COLO829 (cell line): ENCODE measurements around the gene GRK4.
A peak's percentile ranks its signal among the peaks of the same experiment; 100 is the strongest.

Experiments used
- DNase-seq: peaks from one replicate; pipeline ENCODE4 v3.0.0; 2012; ENCODE audit warnings: low spot score

GRK4 gene

DNA sequence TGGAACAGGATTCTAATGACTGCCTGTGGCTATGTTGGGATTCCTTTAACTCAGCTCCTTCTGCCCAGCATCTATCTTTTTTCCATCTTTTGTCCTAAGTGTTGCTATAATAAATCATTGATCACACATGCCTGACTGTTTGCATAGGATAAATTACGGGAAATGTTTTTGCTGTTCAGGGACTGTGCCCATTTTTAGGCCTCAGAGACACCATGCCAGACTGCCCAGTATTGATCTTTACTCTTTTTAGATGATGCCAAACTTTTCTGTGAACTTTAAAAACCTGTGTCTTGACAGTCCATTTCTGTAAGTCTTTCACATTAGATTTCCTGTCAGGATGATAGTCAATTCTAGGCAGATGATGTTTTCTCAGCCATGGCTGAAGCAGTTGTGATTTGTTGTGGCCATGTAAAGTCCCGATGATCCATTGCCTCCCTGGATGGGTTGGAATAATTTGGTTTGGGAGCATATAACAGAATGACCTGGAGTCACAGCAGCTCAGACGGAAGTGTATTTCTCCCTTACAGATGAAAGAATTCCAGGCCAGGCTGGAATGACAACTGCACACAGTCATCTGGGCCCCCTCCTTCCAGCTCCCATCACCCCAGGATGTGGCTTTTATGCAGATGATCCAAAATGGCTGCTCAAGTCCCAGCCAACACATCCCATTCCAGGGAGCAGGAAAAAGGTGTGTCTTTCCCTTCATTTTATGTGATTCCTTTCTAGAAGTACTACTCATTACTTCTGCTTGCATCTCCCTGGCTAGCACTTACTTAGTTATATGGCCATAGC lies 107.5 kb downstream of the GRK4 start:
- DNase-seq, result no peak

DNA sequence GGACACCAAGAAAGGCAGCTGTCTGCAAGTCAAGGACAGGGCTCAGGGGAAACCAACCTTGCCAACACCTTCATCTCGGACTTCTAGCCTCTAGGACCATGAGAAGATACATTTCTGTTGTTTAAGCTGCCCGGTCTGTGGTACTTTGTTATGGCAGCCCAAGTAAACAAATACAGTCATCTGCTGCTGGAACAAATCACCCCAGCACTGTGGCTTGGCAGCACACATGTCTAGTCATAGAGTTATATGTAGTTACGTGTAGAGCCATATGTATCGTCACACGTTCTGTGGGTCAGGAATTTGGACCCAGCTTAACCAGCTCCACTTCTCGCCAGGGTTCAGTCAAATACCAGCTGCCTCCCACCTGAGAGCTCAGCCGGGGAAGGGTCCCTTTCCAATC lies 108.4 kb downstream of the GRK4 start:
- DNase-seq, result no peak

DNA sequence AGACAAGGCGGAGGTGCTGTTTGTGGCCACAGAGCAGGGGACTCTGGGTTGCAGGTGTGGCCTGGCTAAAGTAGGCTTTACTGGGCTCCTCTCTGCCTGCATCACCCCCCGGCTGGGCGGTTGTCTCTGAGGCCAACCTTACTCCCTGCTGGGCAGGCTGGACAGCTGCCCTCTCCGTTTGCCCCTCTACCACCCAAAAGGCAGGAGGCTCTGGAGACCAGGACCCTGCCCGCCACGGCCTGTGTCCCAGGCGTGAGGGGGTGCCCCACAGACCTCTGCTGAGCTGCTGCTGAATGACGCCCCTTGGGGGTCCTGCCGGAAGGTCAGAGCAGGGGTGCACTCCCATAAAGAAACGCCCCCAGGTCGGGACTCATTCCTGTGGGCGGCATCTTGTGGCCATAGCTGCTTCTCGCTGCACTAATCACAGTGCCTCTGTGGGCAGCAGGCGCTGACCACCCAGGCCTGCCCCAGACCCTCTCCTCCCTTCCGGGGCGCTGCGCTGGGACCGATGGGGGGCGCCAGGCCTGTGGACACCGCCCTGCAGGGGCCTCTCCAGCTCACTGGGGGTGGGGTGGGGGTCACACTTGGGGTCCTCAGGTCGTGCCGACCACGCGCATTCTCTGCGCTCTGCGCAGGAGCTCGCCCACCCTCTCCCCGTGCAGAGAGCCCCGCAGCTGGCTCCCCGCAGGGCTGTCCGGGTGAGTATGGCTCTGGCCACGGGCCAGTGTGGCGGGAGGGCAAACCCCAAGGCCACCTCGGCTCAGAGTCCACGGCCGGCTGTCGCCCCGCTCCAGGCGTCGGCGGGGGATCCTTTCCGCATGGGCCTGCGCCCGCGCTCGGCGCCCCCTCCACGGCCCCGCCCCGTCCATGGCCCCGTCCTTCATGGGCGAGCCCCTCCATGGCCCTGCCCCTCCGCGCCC lies 110.0 kb downstream of the GRK4 start:
- DNase-seq, result no peak

DNA sequence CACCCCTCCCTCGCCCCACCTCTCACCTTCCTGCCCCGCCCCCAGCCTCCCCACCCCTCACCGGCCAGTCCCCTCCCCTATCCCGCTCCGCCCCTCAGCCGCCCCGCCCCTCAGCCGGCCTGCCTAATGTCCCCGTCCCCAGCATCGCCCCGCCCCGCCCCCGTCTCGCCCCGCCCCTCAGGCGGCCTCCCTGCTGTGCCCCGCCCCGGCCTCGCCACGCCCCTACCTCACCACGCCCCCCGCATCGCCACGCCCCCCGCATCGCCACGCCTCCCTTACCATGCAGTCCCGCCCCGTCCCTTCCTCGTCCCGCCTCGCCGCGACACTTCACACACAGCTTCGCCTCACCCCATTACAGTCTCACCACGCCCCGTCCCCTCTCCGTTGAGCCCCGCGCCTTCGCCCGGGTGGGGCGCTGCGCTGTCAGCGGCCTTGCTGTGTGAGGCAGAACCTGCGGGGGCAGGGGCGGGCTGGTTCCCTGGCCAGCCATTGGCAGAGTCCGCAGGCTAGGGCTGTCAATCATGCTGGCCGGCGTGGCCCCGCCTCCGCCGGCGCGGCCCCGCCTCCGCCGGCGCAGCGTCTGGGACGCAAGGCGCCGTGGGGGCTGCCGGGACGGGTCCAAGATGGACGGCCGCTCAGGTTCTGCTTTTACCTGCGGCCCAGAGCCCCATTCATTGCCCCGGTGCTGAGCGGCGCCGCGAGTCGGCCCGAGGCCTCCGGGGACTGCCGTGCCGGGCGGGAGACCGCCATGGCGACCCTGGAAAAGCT lies 110.9 kb downstream of the GRK4 start, which contains the start of the genes HTT and HTT-AS:
TSS of gene HTT (plus strand) at position 604 of the 768 bp plus-strand sequence. CDS start at position 749, 145 bp downstream.
TSS of gene HTT-AS (minus strand) at position 461 of the 768 bp plus-strand sequence.
- DNase-seq, result peak; percentile 80

DNA sequence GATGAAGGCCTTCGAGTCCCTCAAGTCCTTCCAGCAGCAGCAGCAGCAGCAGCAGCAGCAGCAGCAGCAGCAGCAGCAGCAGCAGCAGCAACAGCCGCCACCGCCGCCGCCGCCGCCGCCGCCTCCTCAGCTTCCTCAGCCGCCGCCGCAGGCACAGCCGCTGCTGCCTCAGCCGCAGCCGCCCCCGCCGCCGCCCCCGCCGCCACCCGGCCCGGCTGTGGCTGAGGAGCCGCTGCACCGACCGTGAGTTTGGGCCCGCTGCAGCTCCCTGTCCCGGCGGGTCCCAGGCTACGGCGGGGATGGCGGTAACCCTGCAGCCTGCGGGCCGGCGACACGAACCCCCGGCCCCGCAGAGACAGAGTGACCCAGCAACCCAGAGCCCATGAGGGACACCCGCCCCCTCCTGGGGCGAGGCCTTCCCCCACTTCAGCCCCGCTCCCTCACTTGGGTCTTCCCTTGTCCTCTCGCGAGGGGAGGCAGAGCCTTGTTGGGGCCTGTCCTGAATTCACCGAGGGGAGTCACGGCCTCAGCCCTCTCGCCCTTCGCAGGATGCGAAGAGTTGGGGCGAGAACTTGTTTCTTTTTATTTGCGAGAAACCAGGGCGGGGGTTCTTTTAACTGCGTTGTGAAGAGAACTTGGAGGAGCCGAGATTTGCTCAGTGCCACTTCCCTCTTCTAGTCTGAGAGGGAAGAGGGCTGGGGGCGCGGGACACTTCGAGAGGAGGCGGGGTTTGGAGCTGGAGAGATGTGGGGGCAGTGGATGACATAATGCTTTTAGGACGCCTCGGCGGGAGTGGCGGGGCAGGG lies 111.7 kb downstream of the GRK4 start:
- peak; percentile 11 for DNase-seq

DNA sequence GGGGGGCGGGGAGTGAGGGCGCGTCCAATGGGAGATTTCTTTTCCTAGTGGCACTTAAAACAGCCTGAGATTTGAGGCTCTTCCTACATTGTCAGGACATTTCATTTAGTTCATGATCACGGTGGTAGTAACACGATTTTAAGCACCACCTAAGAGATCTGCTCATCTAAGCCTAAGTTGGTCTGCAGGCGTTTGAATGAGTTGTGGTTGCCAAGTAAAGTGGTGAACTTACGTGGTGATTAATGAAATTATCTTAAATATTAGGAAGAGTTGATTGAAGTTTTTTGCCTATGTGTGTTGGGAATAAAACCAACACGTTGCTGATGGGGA lies 112.2 kb downstream of the GRK4 start:
- DNase-seq, result no peak

DNA sequence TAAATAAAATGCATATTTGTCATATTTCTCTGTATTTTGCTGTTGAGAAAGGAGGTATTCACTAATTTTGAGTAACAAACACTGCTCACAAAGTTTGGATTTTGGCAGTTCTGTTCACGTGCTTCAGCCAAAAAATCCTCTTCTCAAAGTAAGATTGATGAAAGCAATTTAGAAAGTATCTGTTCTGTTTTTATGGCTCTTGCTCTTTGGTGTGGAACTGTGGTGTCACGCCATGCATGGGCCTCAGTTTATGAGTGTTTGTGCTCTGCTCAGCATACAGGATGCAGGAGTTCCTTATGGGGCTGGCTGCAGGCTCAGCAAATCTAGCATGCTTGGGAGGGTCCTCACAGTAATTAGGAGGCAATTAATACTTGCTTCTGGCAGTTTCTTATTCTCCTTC lies 114.4 kb downstream of the GRK4 start:
- no peak for DNase-seq

DNA sequence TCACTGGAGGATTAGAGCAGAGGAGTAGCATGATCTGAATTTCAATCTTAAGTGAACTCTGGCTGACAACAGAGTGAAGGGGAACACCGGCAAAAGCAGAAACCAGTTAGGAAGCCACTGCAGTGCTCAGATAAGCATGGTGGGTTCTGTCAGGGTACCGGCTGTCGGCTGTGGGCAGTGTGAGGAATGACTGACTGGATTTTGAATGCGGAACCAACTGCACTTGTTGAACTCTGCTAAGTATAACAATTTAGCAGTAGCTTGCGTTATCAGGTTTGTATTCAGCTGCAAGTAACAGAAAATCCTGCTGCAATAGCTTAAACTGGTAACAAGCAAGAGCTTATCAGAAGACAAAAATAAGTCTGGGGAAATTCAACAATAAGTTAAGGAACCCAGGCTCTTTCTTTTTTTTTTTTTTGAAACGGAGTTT lies 116.3 kb downstream of the GRK4 start:
- no peak for DNase-seq

DNA sequence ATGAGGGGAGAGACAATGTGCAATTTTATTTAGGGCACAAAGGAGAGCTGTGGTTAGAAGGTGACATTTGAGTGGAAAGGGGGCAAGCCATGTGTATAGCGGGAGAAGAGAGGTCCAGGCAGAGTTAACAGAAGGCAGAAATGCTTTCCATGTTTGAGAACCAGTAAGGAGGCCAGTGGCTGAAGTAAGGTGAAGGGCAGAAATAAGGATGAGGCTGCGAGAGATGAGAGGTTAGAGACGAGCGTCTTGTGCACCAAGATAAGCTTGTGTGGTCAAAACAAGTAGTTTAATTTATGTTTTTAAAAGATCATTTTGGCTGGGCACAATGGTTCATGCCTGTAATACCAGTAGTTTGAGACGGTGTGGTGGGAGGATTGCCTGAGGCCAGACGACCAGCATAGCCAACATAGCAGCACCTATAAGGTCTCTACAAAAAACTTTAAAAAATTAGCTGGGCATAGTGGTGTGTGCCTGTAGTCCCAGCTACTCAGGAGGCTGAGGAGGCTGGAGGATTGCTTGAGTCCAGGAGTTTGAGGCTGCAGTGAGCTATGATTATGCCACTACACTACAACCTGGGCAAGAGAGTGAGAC lies 119.6 kb downstream of the GRK4 start:
- no peak for DNase-seq

DNA sequence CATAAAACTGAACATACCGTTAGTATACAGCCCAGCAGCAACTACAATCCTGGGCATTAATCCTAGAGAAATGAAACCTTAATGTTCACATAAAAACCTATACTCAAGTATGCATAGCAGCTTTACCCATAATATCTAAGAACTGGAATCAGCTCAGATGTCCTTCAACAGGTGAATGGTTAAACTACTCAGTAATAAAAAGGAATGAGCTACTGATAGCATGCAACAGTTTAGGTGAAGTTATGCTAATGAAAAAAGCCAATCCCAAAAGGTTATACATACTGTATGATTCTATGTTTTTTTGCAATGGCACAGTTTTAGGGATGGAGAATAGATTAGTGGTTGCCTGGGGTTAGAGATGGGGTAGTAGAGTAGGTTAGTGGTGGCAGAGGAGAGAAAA lies 120.4 kb downstream of the GRK4 start:
- DNase-seq, result no peak

DNA sequence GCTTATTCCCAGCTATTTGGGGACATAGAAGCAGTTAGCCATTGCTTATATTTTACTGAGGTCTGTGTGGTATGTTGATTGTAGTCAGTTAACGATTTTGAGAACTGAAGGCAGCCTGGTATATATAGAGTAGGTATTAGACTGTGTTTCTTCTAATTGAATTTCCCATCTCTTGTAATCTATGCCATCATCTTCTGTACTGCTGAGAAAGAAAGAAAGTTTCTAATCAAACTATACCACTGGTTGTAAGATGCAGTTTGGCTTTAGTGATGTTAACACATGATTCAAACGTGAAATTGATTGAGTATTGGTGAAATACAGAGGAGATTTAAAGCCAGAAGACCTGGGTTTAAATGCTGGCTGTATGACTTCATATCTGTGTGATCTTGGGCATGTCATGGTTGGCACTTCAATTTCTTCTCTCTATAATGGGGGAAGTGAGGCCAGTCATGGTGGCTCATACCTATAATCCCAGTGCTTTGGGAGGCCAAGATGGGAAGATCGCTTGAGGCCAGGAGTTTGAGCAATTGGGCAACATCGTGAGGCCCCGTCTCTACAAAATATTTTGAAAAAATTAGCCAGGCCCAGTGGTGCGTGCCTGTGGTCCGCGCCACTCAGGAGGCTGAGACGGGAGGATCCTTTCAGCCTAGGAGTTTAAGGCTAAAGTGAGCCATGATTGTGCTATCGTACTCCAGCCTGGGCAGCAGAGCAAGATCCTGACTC lies 122.7 kb downstream of the GRK4 start:
- no peak for DNase-seq

DNA sequence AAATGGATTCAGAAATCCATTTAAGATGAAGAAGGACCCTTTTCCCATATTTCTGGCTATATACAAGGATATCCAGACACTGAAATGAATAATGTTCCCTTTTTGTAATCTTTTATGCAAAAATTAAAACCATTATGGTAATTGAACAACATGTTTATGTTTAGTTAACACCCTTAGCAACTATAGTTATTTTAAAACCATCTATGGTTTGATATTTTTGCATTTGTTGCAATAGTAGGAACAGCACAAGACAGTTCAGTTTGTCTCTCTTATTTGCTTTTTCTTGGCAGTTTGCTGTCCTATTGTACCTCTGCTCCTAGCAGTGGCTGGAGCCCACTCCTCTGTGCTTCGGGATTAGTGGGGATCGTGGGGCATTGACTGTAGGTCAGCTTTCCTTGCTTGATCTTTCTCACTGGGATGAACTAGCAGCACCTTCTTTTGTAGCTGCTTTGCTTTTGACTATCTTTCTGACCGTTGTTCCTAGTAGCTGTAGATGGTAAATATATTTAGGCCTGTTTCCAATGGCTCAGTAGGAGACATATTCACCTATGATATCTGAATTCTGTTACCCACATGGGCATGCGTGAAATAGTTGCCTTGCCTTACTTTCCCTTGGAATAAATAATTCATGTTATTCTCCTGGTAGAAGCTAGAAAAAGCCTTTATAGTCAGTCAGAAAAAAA lies 123.9 kb downstream of the GRK4 start:
- DNase-seq, result no peak
